ENCODE measurements around the gene ZFHX3. TPM values are rescaled to one million over a fixed set of nuclear protein-coding genes. Genes with fewer than 3 reads are reported as not detected.

Gene ZFHX3
- total and polyA plus RNA-seq, 2 of the 8 experiments (the other 6 are each of a cell fraction or from before 2014, with no cell fraction given): 0.08 to 0.99 TPM

DNA sequence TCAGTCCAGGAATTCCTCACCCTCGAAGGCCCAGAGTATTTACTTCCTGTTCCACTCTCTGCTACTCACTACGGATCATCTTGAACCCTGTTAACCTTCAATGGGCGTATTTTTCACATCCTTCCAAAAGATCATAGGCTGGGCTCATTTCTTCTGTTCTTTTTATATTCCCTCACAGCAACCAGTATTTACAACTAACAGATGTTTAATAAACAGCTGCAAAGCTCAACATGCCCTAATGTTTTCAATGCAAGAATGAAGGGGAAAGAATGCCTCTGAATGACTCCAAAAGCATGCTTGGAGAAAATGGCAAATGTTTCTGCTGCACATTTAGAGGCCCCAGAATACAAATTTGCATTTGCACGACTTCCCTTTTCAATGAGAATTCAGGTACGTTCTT is 174.9 kb downstream of the ZFHX3 start:
- TF ChIP-seq EGR1 (IDR thresholded peaks at IDR 0.05; ENCODE audit: borderline replicate concordance, low read depth, low read length) (no peak), YY1 (IDR thresholded peaks at IDR 0.05; ENCODE audit: low read depth, low read length) (no peak), TCF12 (IDR thresholded peaks at IDR 0.05; ENCODE audit: low read depth, low read length) (no peak), TAF1 (IDR thresholded peaks at IDR 0.05; ENCODE audit: low read depth, low read length) (no peak), CHD2 (IDR thresholded peaks at IDR 0.05; ENCODE audit: low read length) (no peak), CBX8 (IDR thresholded peaks at IDR 0.05; ENCODE audit: borderline replicate concordance, low read depth, low read length) (no peak), SIRT6 (IDR thresholded peaks at IDR 0.05; ENCODE audit: low read length) (no peak), POLR2AphosphoS5 (IDR thresholded peaks at IDR 0.05; ENCODE audit: low read depth, low read length) (no peak), SUZ12 (IDR thresholded peaks at IDR 0.05; ENCODE audit: low read length) (no peak)
- Histone ChIP-seq H3K4ac (replicated peaks; ENCODE audit: insufficient read length, low read depth, low read length) (no peak overlapping the region), H3K23ac (ENCODE audit: insufficient read length) (no peak overlapping the region), H3K56ac (replicated peaks; ENCODE audit: insufficient read length, low read depth, low read length) (no peak overlapping the region), H3K79me2 (ENCODE audit: control insufficient read depth in 1 of 2, insufficient read depth in 2 of 2, low read length in 2 of 2) (no peaks in the 10 kb centered on the region), H4K91ac (replicated peaks; ENCODE audit: insufficient read length, low read length) (no peak overlapping the region), H3K14ac (ENCODE audit: insufficient read length) (no peak overlapping the region), H3K4me2 (ENCODE audit: insufficient read depth in 1 of 2, low read depth in 2 of 2, low read length in 2 of 2) (no peak overlapping the region), H2AFZ (ENCODE audit: low read length) (no peak overlapping the region), H3K9me3 (ENCODE audit: insufficient read depth in 2 of 2, low read depth in 1 of 2, low read length in 1 of 2) (peaks cover 0 to 7% of the 10 kb centered on the region in 2 experiments; a peak in 2 of 4 replicates), H3K9ac (replicated peaks in 1 of 4; ENCODE audit: extremely low read depth in 1 of 4, low read depth in 3 of 4, low read length in 3 of 4) (no peak overlapping the region), H2AK5ac (ENCODE audit: low read depth, low read length) (no peak overlapping the region), H4K8ac (ENCODE audit: extremely low read depth, insufficient read depth, low read length) (no peak overlapping the region), H2BK5ac (ENCODE audit: low read depth, low read length) (no peak overlapping the region), H3K4me3 (ENCODE audit: extremely low read depth in 1 of 4, insufficient read depth in 2 of 4, low read depth in 3 of 4, low read length in 4 of 4) (no peak overlapping the region), H3K4me1 (replicated peaks in 1 of 4; ENCODE audit: control insufficient read depth in 3 of 4, insufficient read depth in 4 of 4, low read length in 3 of 4) (no peaks in the 10 kb centered on the region), H3K36me3 (ENCODE audit: control insufficient read depth in 2 of 4, insufficient read depth in 4 of 4, low read length in 3 of 4) (no peaks in the 10 kb centered on the region), H2BK15ac (ENCODE audit: low read length) (no peak overlapping the region), H4K20me1 (replicated peaks in 1 of 2; ENCODE audit: control insufficient read depth in 1 of 2, insufficient read depth in 2 of 2, low read length in 2 of 2) (no peaks in the 10 kb centered on the region), H4K5ac (ENCODE audit: insufficient read length, low read depth, low read length) (no peak overlapping the region), H3K18ac (ENCODE audit: extremely low read depth, low read length) (no peak overlapping the region), H2BK12ac (ENCODE audit: low read depth, low read length) (no peak overlapping the region), H3K79me1 (ENCODE audit: low read depth, low read length) (no peaks in the 10 kb centered on the region), H2BK120ac (replicated peaks; ENCODE audit: low read depth, low read length) (no peak overlapping the region), H2BK20ac (ENCODE audit: low read length) (no peak overlapping the region), H3K27me3 (replicated peaks in 1 of 4; ENCODE audit: control insufficient read depth in 3 of 4, extremely low read depth in 1 of 4, insufficient read depth in 3 of 4, low read length in 3 of 4) (no peaks in the 10 kb centered on the region), H3K23me2 (ENCODE audit: low read depth, low read length) (no peaks in the 10 kb centered on the region), H3K27ac (ENCODE audit: low read depth, low read length) (no peak overlapping the region)
- DNase-seq (ENCODE audit: low read depth in 1 of 2, low spot score in 2 of 2) (no peak), FAIRE-seq (no peak)
- CTCF ChIA-PET (ENCODE audit: partially characterized antibody): interaction anchor here (2.2 kb wide), 1 partner anchor 41 kb away, joined by 7 read pairs; no protein-coding TSS in a partner anchor
- POLR2A ChIA-PET (ENCODE audit: partially characterized antibody): no interaction called here
- 91% methylated on average over 5 of the region's 5 CpGs; no CpG with 5 or more reads in 1 of the 2 experiments for WGBS, 2 experiments (ENCODE audit: extremely low coverage in 1 of 2, insufficient coverage in 1 of 2, insufficient read length in 1 of 2, insufficient replicate concordance in 2 of 2, low coverage in 1 of 2, low lambda C conversion rate in 2 of 2, missing lambda C conversion rate in 1 of 2)
